SU-DHL-6 (cell line): ENCODE results near the gene DCC.

Experiments
- EZH2phosphoT487 ChIP-seq: fragments of 200-600 bp; sonication (generic), shearing (Covaris generic); conservative IDR thresholded peaks from 2 replicates; pipeline ENCODE4 v1.6.1; 2018; ENCODE audit warnings: mild to moderate bottlenecking, antibody characterized with exemption, low read length, moderate library complexity, mixed read lengths
- TF ChIP-seq, protein P1 (sequence below): fragments of 200-600 bp; sonication (generic); IDR thresholded peaks from one replicate; pipeline ENCODE4 v1.5.1; 2017; ENCODE audit warnings: antibody characterized with exemption, mild to moderate bottlenecking, low read length, moderate library complexity; ENCODE audit not compliant: insufficient read depth, poor library complexity, severe bottlenecking

DNA sequence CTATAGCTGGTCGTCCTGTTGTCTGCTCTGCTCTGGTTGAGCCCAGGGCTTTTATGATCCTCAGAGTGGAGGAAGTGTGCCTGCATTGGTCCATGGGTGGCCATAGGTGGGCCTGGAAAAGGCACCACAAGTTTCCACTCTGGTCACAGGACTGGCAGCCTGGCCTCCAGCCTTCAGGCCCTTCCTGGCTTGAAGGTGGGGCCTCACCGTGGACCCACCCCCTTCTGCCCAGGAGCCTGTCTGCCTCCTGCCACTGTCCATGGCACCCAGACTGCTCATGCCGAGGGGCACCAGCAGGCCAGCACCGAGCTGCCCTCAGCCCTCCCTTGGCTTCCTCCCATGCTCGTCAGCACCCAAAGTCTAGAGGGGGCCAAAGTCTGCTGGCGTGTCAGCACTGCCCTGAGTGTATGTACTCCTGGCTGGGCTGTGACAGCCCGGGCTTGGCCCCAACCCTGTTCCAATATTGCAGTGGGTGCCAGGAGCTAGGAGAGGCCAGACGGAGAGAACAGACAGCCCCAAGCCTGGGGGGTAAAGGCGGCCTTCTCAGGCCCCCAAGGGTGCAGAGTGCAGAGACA, 529.4 kb downstream of the DCC start:
- TF ChIP-seq, protein P1, sequence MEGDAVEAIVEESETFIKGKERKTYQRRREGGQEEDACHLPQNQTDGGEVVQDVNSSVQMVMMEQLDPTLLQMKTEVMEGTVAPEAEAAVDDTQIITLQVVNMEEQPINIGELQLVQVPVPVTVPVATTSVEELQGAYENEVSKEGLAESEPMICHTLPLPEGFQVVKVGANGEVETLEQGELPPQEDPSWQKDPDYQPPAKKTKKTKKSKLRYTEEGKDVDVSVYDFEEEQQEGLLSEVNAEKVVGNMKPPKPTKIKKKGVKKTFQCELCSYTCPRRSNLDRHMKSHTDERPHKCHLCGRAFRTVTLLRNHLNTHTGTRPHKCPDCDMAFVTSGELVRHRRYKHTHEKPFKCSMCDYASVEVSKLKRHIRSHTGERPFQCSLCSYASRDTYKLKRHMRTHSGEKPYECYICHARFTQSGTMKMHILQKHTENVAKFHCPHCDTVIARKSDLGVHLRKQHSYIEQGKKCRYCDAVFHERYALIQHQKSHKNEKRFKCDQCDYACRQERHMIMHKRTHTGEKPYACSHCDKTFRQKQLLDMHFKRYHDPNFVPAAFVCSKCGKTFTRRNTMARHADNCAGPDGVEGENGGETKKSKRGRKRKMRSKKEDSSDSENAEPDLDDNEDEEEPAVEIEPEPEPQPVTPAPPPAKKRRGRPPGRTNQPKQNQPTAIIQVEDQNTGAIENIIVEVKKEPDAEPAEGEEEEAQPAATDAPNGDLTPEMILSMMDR: no peak
- TF ChIP-seq EZH2phosphoT487: no peak
